ENCODE measurements around the gene OMG. TPM values are rescaled to one million over a fixed set of nuclear protein-coding genes. Genes with fewer than 3 reads are reported as not detected.

Gene OMG
- total and polyA plus RNA-seq, 4 donors = 0.65 TPM; not detected in 3

- H3K4me1 ChIP-seq (ENCODE audit: control insufficient read depth in 1 of 2, insufficient read depth in 2 of 2, low read length in 2 of 2) = no peaks in the 10 kb centered on the region
- DNase-seq (no peak), ATAC-seq (ENCODE audit: low FRiP score) (no peak)
- H3K4me3 ChIP-seq (ENCODE audit: low read length in 2 of 2) = no peak overlapping the region
- no peaks in the 10 kb centered on the region for H3K27me3 ChIP-seq (ENCODE audit: control insufficient read depth in 1 of 2, insufficient read depth in 2 of 2, low read length in 1 of 2)
- no peak overlapping the region for H3K27ac ChIP-seq (ENCODE audit: low read depth in 1 of 2, low read length in 2 of 2)
- H3K36me3 ChIP-seq (ENCODE audit: control insufficient read depth in 1 of 2, insufficient read depth in 2 of 2, low read length in 1 of 2) = peaks cover 0 to 3% of the 10 kb centered on the region in 2 donors
- intact Hi-C loops (cut with DNase I) = no loop called here
- H3K9me3 ChIP-seq (ENCODE audit: control insufficient read depth, low read length) = no peaks in the 10 kb centered on the region
- 59 to 75% methylated on average over 4 of the region's 4 CpGs for WGBS, 2 donors
Measured at GRCh38 chr17:31249835-31250141, 47.3 kb downstream of the OMG start.

- DNase-seq (no peak), ATAC-seq (ENCODE audit: low FRiP score) (no peak)
- WGBS, 2 donors = 90 to 94% methylated on average over 5 of the region's 5 CpGs
- Histone ChIP-seq H3K4me1 (ENCODE audit: control insufficient read depth in 1 of 2, insufficient read depth in 2 of 2, low read length in 2 of 2) (no peaks in the 10 kb centered on the region), H3K4me3 (ENCODE audit: low read length in 2 of 2) (no peak overlapping the region), H3K9me3 (ENCODE audit: control insufficient read depth, low read length) (no peaks in the 10 kb centered on the region), H3K27me3 (ENCODE audit: control insufficient read depth in 1 of 2, insufficient read depth in 2 of 2, low read length in 1 of 2) (no peaks in the 10 kb centered on the region), H3K27ac (ENCODE audit: low read depth in 1 of 2, low read length in 2 of 2) (no peak overlapping the region), H3K36me3 (ENCODE audit: control insufficient read depth in 1 of 2, insufficient read depth in 2 of 2, low read length in 1 of 2) (peaks cover 0 to 3% of the 10 kb centered on the region in 2 donors)
- intact Hi-C loops (cut with DNase I) = no loop called here
Measured at GRCh38 chr17:31248986-31249834, 47.8 kb downstream of the OMG start.

Other genes with a start within 250 kb of the OMG start
- 10 to 100 TPM; 74.5 to 93.9 TPM for gene NF1, start 202.3 kb downstream of the OMG start, total RNA-seq
- 10 to 100 TPM in 1 of 2 donors, 1 to 10 TPM in 1; 4.1 to 15.5 TPM for gene NF1, start 202.3 kb downstream of the OMG start, polyA plus RNA-seq
- gene EVI2B, start 16.8 kb upstream of the OMG start, total RNA-seq = 10 to 100 TPM; 12.7 to 16.9 TPM
- 10 to 100 TPM in 1 of 2 donors, 1 to 10 TPM in 1; 1.7 to 29.9 TPM for gene EVI2B, start 16.8 kb upstream of the OMG start, polyA plus RNA-seq
- 10 to 100 TPM in 1 of 2 donors, 1 to 10 TPM in 1; 9.2 to 15.5 TPM for gene EVI2A, start 24.4 kb upstream of the OMG start, total RNA-seq
- gene EVI2A, start 24.4 kb upstream of the OMG start, polyA plus RNA-seq = 10 to 100 TPM in 1 of 2 donors, 1 to 10 TPM in 1; 3.8 to 37.2 TPM
- gene RAB11FIP4, start 94.4 kb upstream of the OMG start, total RNA-seq = 1 to 10 TPM in 1 of 2 donors, under 1 TPM in 1; 0.94 to 2.6 TPM
- 1 to 10 TPM in 1 of 2 donors, under 1 TPM in 1; 0.15 to 1.9 TPM for gene RAB11FIP4, start 94.4 kb upstream of the OMG start, polyA plus RNA-seq